GM06990 (cell line): Measurements from ENCODE around the gene GAGE13.
A peak's percentile ranks its signal among the peaks of the same experiment; 100 is the strongest.
"Not testable (repeated sequence)": the region's sequence is repeated elsewhere in the genome, so short reads cannot be mapped to it uniquely, and the experiment has no call there.

Source experiments
- DNase-seq: peaks from one replicate; pipeline ENCODE4 v3.0.0-alpha.2; 2011; ENCODE audit not compliant: insufficient read length; ENCODE audit errors: extremely low read depth
- H3K27me3 ChIP-seq: replicated peaks from 2 replicates; pipeline ENCODE4 v1.6.0; 2011; ENCODE audit warnings: low read length; ENCODE audit not compliant: control insufficient read depth, insufficient read depth
- H3K36me3 ChIP-seq: 2 replicates; pipeline ENCODE4 v1.5.1; 2011; ENCODE audit warnings: low read length; ENCODE audit not compliant: control insufficient read depth, insufficient read depth
- H3K4me3 ChIP-seq: replicated peaks from 2 replicates; pipeline ENCODE4 v1.5.1; 2011; ENCODE audit warnings: low read depth, mild to moderate bottlenecking, control low read depth, low read length
- TF ChIP-seq, protein P1 (sequence below): IDR thresholded peaks from 2 replicates; pipeline ENCODE4 v1.5.1; 2011; ENCODE audit warnings: low read length, control low read depth, mild to moderate bottlenecking, inconsistent platforms; ENCODE audit not compliant: insufficient read depth, poor library complexity, severe bottlenecking

The GAGE13 gene

GRCh38 chrX:49290215-49290614, 41.2 kb upstream of the GAGE13 start:
- no peak overlapping the region for H3K4me3 ChIP-seq
- no peak for DNase-seq
- TF ChIP-seq, protein P1, sequence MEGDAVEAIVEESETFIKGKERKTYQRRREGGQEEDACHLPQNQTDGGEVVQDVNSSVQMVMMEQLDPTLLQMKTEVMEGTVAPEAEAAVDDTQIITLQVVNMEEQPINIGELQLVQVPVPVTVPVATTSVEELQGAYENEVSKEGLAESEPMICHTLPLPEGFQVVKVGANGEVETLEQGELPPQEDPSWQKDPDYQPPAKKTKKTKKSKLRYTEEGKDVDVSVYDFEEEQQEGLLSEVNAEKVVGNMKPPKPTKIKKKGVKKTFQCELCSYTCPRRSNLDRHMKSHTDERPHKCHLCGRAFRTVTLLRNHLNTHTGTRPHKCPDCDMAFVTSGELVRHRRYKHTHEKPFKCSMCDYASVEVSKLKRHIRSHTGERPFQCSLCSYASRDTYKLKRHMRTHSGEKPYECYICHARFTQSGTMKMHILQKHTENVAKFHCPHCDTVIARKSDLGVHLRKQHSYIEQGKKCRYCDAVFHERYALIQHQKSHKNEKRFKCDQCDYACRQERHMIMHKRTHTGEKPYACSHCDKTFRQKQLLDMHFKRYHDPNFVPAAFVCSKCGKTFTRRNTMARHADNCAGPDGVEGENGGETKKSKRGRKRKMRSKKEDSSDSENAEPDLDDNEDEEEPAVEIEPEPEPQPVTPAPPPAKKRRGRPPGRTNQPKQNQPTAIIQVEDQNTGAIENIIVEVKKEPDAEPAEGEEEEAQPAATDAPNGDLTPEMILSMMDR, result no peak
- no peaks in the 10 kb centered on the region for H3K27me3 ChIP-seq
- H3K36me3 ChIP-seq, result no peaks in the 10 kb centered on the region

- peak; percentile 21 for DNase-seq
- TF ChIP-seq, protein P1, result peak; percentile 68
- Histone ChIP-seq H3K36me3 (no peaks in the 10 kb centered on the region), H3K27me3 (no peaks in the 10 kb centered on the region), H3K4me3 (no peak overlapping the region)
Observed at GRCh38 chrX:49291615-49292337, 39.6 kb upstream of the GAGE13 start.

GRCh38 chrX:49292400-49293362, 38.7 kb upstream of the GAGE13 start:
- no peak for DNase-seq
- TF ChIP-seq, protein P1, result no peak
- Histone ChIP-seq H3K27me3 (no peaks in the 10 kb centered on the region), H3K4me3 (no peak overlapping the region), H3K36me3 (no peaks in the 10 kb centered on the region)

DNA sequence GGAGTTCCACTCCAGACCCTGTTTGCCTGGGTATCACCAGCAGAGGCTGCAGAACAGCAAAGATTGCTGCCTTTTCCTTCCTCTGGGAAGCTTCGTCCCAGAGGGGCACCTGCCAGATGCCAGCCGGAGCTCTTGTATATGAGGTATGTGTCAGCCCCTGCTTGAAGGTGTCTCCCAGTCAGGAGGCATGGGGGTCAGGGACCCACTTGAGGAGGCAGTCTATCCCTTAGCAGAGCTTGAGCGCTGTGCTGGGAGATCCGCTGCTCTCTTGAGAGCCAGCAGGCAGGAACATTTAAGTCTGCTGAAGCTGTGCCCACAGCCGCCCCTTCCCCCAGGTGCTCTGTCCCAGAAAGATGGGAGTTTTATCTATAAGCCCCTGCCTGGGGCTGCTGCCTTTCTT, 32.1 kb upstream of the GAGE13 start:
- not testable (repeated sequence) for H3K27me3 ChIP-seq, H3K4me3 ChIP-seq, H3K36me3 ChIP-seq, DNase-seq

DNA sequence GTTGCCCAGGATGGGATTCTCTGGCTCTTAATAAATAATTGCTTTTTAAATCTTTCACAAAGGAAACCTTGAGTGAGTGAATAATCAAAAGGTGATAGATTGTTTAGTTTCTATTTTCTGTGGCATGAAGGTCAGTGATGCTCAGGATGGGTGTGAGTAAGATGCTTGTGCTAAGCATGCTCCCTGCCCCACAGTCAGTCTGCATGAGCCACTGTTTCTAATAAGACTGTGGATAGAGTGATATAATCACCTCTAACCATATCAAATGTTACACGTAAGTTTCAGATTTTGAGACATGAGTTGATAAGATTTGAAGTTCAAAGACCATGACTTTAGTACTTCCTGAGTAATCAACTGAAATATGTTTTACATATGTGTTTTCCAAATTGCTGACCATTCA, 30.7 kb upstream of the GAGE13 start:
- H3K36me3 ChIP-seq, result no peaks in the 10 kb centered on the region
- H3K27me3 ChIP-seq, result no peaks in the 10 kb centered on the region
- no peak overlapping the region for H3K4me3 ChIP-seq
- TF ChIP-seq, protein P1, result no peak
- DNase-seq, result no peak

DNA sequence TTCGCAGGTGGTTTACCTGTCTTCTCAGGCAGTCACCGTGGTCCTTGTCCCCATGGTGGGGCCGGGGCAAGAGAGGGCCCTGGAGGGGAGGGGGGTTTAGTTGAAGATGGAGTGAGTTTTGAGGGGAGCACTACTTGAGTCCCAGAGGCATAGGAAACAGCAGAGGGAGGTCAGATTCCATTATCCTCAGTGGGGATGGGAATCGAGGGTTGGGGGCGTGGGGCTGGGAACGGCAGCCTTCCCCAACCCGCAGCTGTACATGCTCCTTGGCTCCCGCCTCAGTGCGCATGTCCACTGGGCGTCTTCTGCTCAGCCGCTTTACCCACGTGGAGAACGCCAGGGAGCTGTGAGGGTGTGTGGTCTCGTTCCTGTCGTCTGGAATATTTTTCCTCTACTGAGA, 28.0 kb upstream of the GAGE13 start, which contains the start of gene GAGE10:
Gene GAGE10 (plus strand): TSS at position 301 of the 400 bp plus-strand sequence. CDS start 1,214 bp downstream, outside the sequence.
- DNase-seq, result no peak
- H3K4me3 ChIP-seq, result no peak within 1 kb of the TSS
- no peaks in the 10 kb centered on the region for H3K27me3 ChIP-seq
- H3K36me3 ChIP-seq, result no peaks in the 10 kb centered on the region
- TF ChIP-seq, protein P1, result no peak

DNA sequence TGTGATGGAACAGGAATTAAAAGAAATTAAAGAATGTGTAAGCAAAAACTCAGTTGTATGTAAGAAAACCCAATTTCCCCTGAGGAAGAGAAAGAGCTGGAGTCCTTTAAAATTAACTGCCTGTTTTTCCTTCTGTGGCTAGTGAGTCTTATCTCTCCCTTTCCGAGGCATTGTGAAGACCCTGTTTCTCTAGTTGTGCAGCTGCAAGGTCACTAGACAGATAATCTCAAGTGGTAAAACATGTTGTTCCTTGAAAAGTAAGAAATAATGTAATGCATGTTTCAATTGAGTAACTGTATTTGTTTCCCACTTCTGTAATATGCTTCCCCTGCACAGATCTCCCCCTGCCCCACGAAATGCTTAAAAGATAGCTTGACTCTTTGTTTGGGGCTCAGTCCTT, 23.6 kb upstream of the GAGE13 start:
- H3K27me3 ChIP-seq, DNase-seq, H3K4me3 ChIP-seq, H3K36me3 ChIP-seq: not testable (repeated sequence)
